ENCODE measurements around the gene TCF21.

DNA sequence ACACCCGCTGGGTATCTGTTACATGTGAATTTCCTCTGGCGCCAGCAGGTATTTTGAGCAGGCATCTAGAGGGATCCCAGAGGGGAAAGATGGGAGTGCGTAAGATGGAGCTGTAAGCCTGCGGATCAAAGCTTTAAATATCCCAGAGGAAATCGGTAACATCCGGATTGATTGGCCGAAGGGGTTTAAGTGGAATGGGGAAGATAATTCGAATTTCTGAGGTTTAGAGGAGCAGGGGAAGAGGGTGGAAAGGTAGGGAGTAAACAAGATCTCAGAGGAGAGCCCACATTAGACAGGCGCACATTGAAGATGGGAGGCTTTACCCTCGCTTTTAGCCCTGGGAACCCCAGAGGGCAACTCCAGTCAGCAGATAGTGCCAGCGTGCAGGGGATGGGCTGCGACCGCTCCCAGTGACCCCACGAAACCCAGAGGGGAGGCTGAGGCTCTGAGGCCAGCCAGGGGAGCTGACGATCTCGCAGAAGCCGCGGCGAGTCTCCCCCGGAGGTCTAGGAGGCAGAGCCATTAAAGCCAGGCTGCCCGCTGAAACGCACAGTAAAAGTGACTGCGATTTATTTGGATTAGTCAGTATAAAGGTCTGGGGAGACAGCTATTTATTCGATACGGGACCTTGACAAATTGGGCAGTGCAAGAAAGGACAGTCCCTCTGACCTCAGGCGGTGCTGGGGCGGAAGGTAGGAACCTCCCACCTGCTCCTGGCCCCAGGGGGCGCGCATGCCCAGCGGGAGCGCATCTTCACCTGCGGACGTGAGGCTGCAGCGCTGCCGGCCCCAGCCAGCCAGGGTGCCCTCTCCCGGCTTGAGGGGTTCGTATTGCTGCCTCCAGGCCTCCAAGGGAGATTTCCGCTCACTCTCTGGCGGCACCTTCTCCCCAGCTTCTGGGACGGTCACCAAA is 34.3 kb upstream of the TCF21 start:
- TF ChIP-seq EZH2 (IDR thresholded peaks at IDR 0.05) (no peak), POLR2AphosphoS5 (IDR thresholded peaks at IDR 0.05; ENCODE audit: borderline replicate concordance, low read depth, low read length) (no peak)

All from SK-N-MC (cell line).